ENCODE measurements around the gene P2RX2.

DNA sequence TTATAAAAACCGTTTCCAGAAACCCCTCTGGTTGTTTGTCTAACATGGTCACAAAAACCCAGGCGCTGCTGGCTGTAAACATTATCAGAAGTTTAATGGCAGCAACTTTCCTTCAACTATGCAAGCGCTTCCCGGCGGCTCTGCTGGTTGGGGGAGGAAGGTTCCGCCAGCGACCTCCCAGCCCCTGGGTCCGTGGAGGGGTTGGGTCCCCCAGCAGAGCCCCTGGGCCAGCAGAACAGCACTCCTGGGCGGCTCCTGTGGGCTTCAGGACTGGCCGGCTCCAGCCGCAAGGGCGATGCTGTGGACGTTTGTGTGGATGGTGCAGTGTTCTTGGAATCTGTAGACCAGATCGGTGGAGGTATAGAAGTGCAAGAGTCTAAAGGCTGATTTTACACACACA lies 34.1 kb upstream of the P2RX2 start:
- no peak for TF ChIP-seq POLR2A (IDR thresholded peaks at IDR 0.05)
- TF ChIP-seq, protein P1, sequence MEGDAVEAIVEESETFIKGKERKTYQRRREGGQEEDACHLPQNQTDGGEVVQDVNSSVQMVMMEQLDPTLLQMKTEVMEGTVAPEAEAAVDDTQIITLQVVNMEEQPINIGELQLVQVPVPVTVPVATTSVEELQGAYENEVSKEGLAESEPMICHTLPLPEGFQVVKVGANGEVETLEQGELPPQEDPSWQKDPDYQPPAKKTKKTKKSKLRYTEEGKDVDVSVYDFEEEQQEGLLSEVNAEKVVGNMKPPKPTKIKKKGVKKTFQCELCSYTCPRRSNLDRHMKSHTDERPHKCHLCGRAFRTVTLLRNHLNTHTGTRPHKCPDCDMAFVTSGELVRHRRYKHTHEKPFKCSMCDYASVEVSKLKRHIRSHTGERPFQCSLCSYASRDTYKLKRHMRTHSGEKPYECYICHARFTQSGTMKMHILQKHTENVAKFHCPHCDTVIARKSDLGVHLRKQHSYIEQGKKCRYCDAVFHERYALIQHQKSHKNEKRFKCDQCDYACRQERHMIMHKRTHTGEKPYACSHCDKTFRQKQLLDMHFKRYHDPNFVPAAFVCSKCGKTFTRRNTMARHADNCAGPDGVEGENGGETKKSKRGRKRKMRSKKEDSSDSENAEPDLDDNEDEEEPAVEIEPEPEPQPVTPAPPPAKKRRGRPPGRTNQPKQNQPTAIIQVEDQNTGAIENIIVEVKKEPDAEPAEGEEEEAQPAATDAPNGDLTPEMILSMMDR (IDR thresholded peaks at IDR 0.05): no peak

Measured in upper lobe of left lung (tissue), 4 donors.